Heart right ventricle (tissue), 16 donors: ENCODE data around the gene MFSD2B. TPM values are rescaled to one million over a fixed set of nuclear protein-coding genes. Genes with fewer than 3 reads are reported as not detected.
"Not testable (repeated sequence)": the region's sequence is repeated elsewhere in the genome, so short reads cannot be mapped to it uniquely, and the experiment has no call there.

ENCODE experiments used
- ATAC-seq, 8 donors: fragments of 200-7000 bp; cut with Tn5 transposase; one replicate each; pipeline ENCODE4 v1.9.1; 2020; ENCODE audit warnings: mild to moderate bottlenecking in 8 of 8, moderate library complexity in 8 of 8, moderate number of reproducible peaks in 1 of 8
- DNase-seq, 2 donors: peaks; one replicate each; pipeline ENCODE4 v3.0.0-alpha.2; 2020
- H3K27ac ChIP-seq, 10 donors: fragments of 200-600 bp; sonication (generic) in 2 of 10; one replicate each; pipeline versions ENCODE4 v1.5.0 to v1.8.0; 2020 to 2022; ENCODE audit warnings: mild to moderate bottlenecking in 3 of 10
- H3K27me3 ChIP-seq, 7 donors: fragments of 200-600 bp; one replicate each; pipeline ENCODE4 v1.8.0; 2021 to 2022; ENCODE audit warnings: mild to moderate bottlenecking in 2 of 7
- H3K36me3 ChIP-seq, 9 donors: fragments of 200-600 bp; sonication (generic) in 1 of 9; one replicate each; pipeline versions ENCODE4 v1.5.0 to v1.8.0; 2020 to 2022; ENCODE audit warnings: mild to moderate bottlenecking in 2 of 9
- H3K4me1 ChIP-seq, 9 donors: fragments of 200-600 bp; sonication (generic) in 1 of 9; one replicate each; pipeline versions ENCODE4 v1.5.0 to v1.8.0; 2020 to 2022; ENCODE audit warnings: mild to moderate bottlenecking in 4 of 9
- H3K4me3 ChIP-seq, 10 donors: fragments of 200-600 bp; sonication (generic) in 2 of 10; one replicate each; pipeline versions ENCODE4 v1.5.0 to v1.8.0; 2020 to 2022; ENCODE audit warnings: mild to moderate bottlenecking in 7 of 10, moderate library complexity in 2 of 10
- H3K9me3 ChIP-seq, 11 donors: fragments of 200-600 bp in 10 of 11; sonication (generic) in 2 of 11; one replicate each; pipeline versions ENCODE4 v1.5.0 to v1.8.0; 2013 to 2022; ENCODE audit warnings: mild to moderate bottlenecking in 2 of 11, control low read depth in 1 of 11, moderate library complexity in 1 of 11
- WGBS, 2 donors: extraction: QIAGEN DNeasy Blood & Tissue Kit; methylation state at CpG; one replicate each; pipeline ENCODE4 v1.1.7; 2013; ENCODE audit warnings: inconsistent platforms in 1 of 2; 5-methylcytosine and 5-hydroxymethylcytosine counted together
- intact Hi-C, 10 donors: fragments of 100-400 bp; cut with DNase I; formaldehyde crosslinking; loops; one replicate each; pipeline versions ENCODE4 v1.11.1 to v1.14.2; 2022
- polyA plus RNA-seq, 2 donors: library from polyadenylated mRNA; stranded (reverse); fragments of 200-250 nt; gene quantifications; one replicate each; pipeline ENCODE4 v1.2.3, GENCODE V29; 2013
- total RNA-seq, 10 donors: library from RNA; stranded (reverse); fragmentation: NEBNext Ultra II Directional in 3 of 10; extraction: Animal tissue kit (Norgen Biotek cat#: 25700) in 3 of 10; gene quantifications; one replicate each; pipeline versions ENCODE4 v1.2.1 to v1.2.4, GENCODE V29; 2021 to 2023
- TF ChIP-seq, protein P1 (sequence below), 9 donors: fragments of 200-600 bp; sonication (generic) in 2 of 9; IDR thresholded peaks; one replicate each; pipeline versions ENCODE4 v1.5.0 to v1.8.0; 2021 to 2022; ENCODE audit warnings: antibody characterized with exemption in 9 of 9, mild to moderate bottlenecking in 5 of 9, moderate library complexity in 1 of 9
- donor health status: Arrhythmogenic right ventricular cardiomyopathy.
- donor health status: ischemic (EF 13 %, LVEDD 7.1; RV severe dilation, severe dysfunction).
- donor health status: healthy with polysubstance abuse.
- donor health status: DM: no; HTN: yes; CAD: no.
- donor health status: DM: no; HTN: no; CAD: no.
- donor health status: ischemic (EF 25% LVEDD 6.9; RV normal size, moderate dysfunction).
- donor health status: ischemic (EF 25% LVEDD 5.7; RV mildly dilated, moderate dysfunction).
- donor health status: healthy.
- donor health status: DM: yes; HTN: yes; CAD: no.
- donor health status: Ischemic cardiomyopathy.
- donor health status: ischemic (EF 35%, LVEDD 5.7; RV mildly dilated, moderate dysfunction).
- donor health status: nonischemic (EF 11% LVEDD 7.7; RV severe dilation, severe dysfunction).
- donor health status: DM: yes; HTN: yes; CAD: no.
- donor health status: PGD.
- donor health status: ischemic (EF 29% LVEDD 5.4; RV normal size, mild dysfunction).
- donor health status: nonischemic (EF 23%, LVEDD 6.1; RV moderate dilation, normal function).

Gene MFSD2B
- total and polyA plus RNA-seq, 12 donors, result 0.07 to 0.66 (median 0.26) TPM; not detected in 6

DNA sequence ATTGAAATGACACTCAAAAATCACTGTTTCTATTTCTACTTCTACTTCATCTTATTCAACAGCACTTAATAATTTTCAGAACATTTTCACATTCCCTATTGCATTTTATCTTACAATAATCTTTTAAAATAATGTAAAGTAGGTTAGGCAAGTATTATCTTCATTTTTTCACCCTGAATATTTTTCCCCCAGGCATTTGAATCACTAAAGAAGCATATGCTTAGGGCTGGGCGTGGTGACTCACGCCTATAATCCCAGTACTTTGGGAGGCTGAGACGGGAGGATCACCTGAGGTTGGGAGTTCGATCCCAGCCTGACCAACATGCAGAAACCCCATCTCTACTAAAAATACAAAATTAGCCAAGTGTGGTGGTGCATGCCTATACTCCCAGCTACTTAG, 30.6 kb downstream of the MFSD2B start:
- H3K27me3 ChIP-seq, result no peaks in the 10 kb centered on the region
- peaks cover 0 to 7% (median 0%) of the 10 kb centered on the region in 9 donors for H3K4me1 ChIP-seq
- H3K27ac ChIP-seq, result no peak overlapping the region
- H3K4me3 ChIP-seq, result no peak overlapping the region
- no peaks in the 10 kb centered on the region for H3K9me3 ChIP-seq
- intact Hi-C loops, result loop anchor here in 1 of 10 donors (10.0 kb wide), 1 partner anchor 116 kb away; the partner anchor contains the start of gene ATAD2B
- TF ChIP-seq, protein P1, sequence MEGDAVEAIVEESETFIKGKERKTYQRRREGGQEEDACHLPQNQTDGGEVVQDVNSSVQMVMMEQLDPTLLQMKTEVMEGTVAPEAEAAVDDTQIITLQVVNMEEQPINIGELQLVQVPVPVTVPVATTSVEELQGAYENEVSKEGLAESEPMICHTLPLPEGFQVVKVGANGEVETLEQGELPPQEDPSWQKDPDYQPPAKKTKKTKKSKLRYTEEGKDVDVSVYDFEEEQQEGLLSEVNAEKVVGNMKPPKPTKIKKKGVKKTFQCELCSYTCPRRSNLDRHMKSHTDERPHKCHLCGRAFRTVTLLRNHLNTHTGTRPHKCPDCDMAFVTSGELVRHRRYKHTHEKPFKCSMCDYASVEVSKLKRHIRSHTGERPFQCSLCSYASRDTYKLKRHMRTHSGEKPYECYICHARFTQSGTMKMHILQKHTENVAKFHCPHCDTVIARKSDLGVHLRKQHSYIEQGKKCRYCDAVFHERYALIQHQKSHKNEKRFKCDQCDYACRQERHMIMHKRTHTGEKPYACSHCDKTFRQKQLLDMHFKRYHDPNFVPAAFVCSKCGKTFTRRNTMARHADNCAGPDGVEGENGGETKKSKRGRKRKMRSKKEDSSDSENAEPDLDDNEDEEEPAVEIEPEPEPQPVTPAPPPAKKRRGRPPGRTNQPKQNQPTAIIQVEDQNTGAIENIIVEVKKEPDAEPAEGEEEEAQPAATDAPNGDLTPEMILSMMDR (IDR thresholded peaks at IDR 0.05), result no peak
- no peak for DNase-seq
- peaks cover 0 to 39% (median 28%) of the 10 kb centered on the region in 9 donors for H3K36me3 ChIP-seq
- ATAC-seq, result no peak
- WGBS, 2 donors, result 98 to 99% methylated on average over 4 of the region's 4 CpGs

DNA sequence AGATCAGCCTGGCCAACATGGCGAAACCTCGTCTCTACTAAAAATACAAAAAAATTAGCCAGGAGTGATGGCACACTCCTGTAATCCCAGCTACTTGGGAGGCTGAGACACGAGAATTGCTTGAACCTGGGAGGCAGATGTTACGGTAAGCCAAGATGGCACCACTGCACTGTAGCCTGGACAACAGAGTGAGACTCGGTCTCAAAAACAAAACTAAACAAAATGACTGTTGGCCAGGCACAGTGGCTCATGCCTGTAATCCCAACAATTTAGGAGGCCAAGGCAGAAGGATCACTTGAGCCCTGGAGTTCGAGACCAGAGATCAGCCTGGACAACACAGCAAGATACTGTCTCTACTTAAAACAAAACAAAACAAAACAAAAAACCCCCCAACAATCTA, 33.2 kb downstream of the MFSD2B start:
- H3K4me1 ChIP-seq, result peaks cover 0 to 18% (median 14%) of the 10 kb centered on the region in 9 donors
- not testable (repeated sequence) for H3K9me3 ChIP-seq, ATAC-seq, H3K27ac ChIP-seq, H3K4me3 ChIP-seq, H3K27me3 ChIP-seq, DNase-seq
- H3K36me3 ChIP-seq, result peaks cover 0 to 16% (median 11%) of the 10 kb centered on the region in 9 donors
- intact Hi-C loops, result loop anchor here in 1 of 10 donors (10.0 kb wide), 1 partner anchor 118 kb away; the partner anchor contains the start of gene ATAD2B
- WGBS, 2 donors, result 96% methylated on average over 6 of the region's 6 CpGs

DNA sequence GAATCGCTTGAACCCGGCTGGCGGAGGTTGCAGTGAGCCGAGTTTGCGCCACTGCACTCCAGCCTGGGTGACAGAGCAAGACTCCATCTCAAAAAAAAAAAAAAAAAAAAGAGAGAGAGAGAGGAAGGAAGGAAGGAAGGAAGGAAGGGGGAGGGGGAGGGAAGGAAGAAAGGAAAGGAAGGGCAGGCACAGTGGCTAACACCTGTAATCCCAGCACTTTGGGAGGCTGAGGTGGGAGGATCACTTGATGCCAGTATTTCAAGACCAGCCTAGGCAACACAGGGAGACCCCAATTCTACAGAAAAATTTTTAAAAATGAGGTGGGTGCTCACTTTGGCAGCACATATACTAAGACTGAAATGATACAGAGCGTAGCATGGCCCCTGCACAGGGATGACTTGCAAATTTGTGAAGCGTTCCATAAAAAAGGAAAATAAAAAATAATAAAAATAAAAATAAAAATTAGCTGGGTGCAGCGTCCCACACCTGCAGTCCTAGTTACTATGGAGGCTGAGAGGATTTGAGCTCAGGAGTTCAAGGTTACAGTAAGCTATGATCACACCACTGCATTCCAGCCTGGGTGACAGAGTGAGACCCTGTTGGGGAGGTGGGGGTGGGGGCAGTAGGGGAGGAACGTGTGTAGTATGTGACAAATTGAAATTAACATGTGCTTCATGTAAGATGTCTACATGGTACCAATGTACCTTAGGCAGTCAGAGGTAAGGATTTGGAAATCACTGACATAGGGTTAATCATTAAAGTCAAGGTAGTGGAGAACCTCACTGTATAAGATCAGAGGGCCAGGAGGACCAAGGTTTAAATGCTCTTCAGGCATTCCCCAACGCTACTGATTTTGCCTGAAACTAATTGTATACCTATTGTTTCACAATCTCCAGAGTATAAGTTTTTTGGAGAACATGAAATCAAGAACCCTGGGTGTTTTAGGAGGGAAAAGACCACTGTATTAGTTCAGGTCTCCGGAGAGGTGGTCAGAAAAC, 35.9 kb downstream of the MFSD2B start:
- H3K4me3 ChIP-seq, result peak overlapping the region in 6 of 10 donors; percentile 72 to 87 (median 75)
- TF ChIP-seq, protein P1 (IDR thresholded peaks at IDR 0.05), result no peak
- H3K9me3 ChIP-seq, result no peaks in the 10 kb centered on the region
- peaks cover 0 to 22% (median 0%) of the 10 kb centered on the region in 7 donors for H3K27me3 ChIP-seq
- no peak for ATAC-seq
- intact Hi-C loops, result loop anchor here in 3 of 10 donors (2.0 to 10.0 kb wide), 4 partner anchors 31 to 121 kb away; partner anchors contain the start of genes ATAD2B (in 3 of the 3), SF3B6 (in 1 of the 3) and TP53I3 (in 1 of the 3)
- H3K27ac ChIP-seq, result no peak overlapping the region
- 84 to 85% methylated on average over 11 of the region's 11 CpGs for WGBS, 2 donors
- H3K36me3 ChIP-seq, result no peaks in the 10 kb centered on the region
- peaks cover 0 to 38% (median 29%) of the 10 kb centered on the region in 9 donors for H3K4me1 ChIP-seq
- DNase-seq, result no peak

DNA sequence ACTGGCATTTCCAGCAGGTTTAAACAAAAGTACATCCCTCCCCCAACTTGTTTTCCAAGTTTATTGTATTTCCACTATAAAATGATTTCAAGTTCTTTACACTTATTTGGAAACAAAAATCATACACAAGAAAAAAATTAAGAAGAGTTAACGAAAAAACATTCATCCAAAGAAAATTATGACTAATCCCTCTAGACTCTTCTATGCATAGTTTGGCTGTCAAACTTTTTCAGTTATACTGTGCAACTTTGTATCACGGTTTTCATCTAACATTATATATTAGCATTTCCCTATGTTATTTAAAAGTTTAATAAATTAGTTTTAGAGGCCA, 36.7 kb downstream of the MFSD2B start:
- ATAC-seq (no peak), DNase-seq (no peak)
- peak overlapping the region; percentile 39 to 87 (median 74) for H3K4me3 ChIP-seq
- no peaks in the 10 kb centered on the region for H3K36me3 ChIP-seq
- H3K27me3 ChIP-seq, result peaks cover 0 to 22% (median 0%) of the 10 kb centered on the region in 7 donors
- H3K9me3 ChIP-seq, result no peaks in the 10 kb centered on the region
- 2 to 4% methylated on average over 2 of the region's 2 CpGs for WGBS, 2 donors
- TF ChIP-seq, protein P1 (IDR thresholded peaks at IDR 0.05), result no peak
- peak overlapping the region in 6 of 10 donors; percentile 47 to 87 (median 72) for H3K27ac ChIP-seq
- intact Hi-C loops, result loop anchor here in 3 of 10 donors (2.0 to 10.0 kb wide), 4 partner anchors 30 to 122 kb away; partner anchors contain the start of genes ATAD2B (in 3 of the 3), SF3B6 (in 1 of the 3) and TP53I3 (in 1 of the 3)
- H3K4me1 ChIP-seq, result peaks cover 0 to 38% (median 29%) of the 10 kb centered on the region in 9 donors
